ENCODE data around the gene ATRAID.
"Not testable (repeated sequence)": the region's sequence is repeated elsewhere in the genome, so short reads cannot be mapped to it uniquely, and the experiment has no call there.

The ATRAID gene

GRCh38 chr2:27211943-27212625 lies at the start of gene ATRAID, which contains the start of gene SLC5A6:
Gene ATRAID (plus strand): TSS chr2:27212041. CDS start chr2:27212369, 328 bp downstream.
Gene SLC5A6 (minus strand): TSS chr2:27212268. CDS start chr2:27207650, 4,618 bp downstream.
- DNase-seq (ENCODE audit: low read depth) = peak; percentile 80

GRCh38 chr2:27162151-27163121 lies 49.4 kb upstream of the ATRAID start:
- DNase-seq (ENCODE audit: low read depth) = no peak

GRCh38 chr2:27164960-27165763 lies 46.7 kb upstream of the ATRAID start:
- DNase-seq (ENCODE audit: low read depth) = no peak

GRCh38 chr2:27170581-27171337 lies 41.1 kb upstream of the ATRAID start:
- no peak for DNase-seq (ENCODE audit: low read depth)

GRCh38 chr2:27171351-27171848 lies 40.4 kb upstream of the ATRAID start:
- no peak for DNase-seq (ENCODE audit: low read depth)

GRCh38 chr2:27174638-27175037 lies 37.2 kb upstream of the ATRAID start:
- DNase-seq (ENCODE audit: low read depth) = no peak

- no peak for DNase-seq (ENCODE audit: low read depth)
Measured at GRCh38 chr2:27175330-27175729, 36.5 kb upstream of the ATRAID start.

GRCh38 chr2:27175781-27176180 lies 36.1 kb upstream of the ATRAID start:
- not testable (repeated sequence) for DNase-seq (ENCODE audit: low read depth)

- no peak for DNase-seq (ENCODE audit: low read depth)
Measured at GRCh38 chr2:27177441-27178351, 34.1 kb upstream of the ATRAID start.

GRCh38 chr2:27178469-27178868 lies 33.4 kb upstream of the ATRAID start:
- DNase-seq (ENCODE audit: low read depth) = no peak

GRCh38 chr2:27179344-27180000 lies 32.4 kb upstream of the ATRAID start:
- DNase-seq (ENCODE audit: low read depth) = no peak

GRCh38 chr2:27182346-27182745 lies 29.5 kb upstream of the ATRAID start:
- no peak for DNase-seq (ENCODE audit: low read depth)

- no peak for DNase-seq (ENCODE audit: low read depth)
Measured at GRCh38 chr2:27184115-27184514, 27.7 kb upstream of the ATRAID start.

GRCh38 chr2:27185331-27186026 lies 26.4 kb upstream of the ATRAID start:
- no peak for DNase-seq (ENCODE audit: low read depth)

GRCh38 chr2:27186613-27187345 lies 25.1 kb upstream of the ATRAID start:
- no peak for DNase-seq (ENCODE audit: low read depth)

- no peak for DNase-seq (ENCODE audit: low read depth)
Measured at GRCh38 chr2:27189989-27190388, 21.9 kb upstream of the ATRAID start.

- peak; percentile 28 for DNase-seq (ENCODE audit: low read depth)
Measured at GRCh38 chr2:27191070-27191829, 20.6 kb upstream of the ATRAID start.

All from stimulated activated CD8-positive, alpha-beta memory T cell treated with anti-CD3 and anti-CD28 coated beads, Interleukin-12 subunit alpha, Interleukin-12 subunit beta, amount 100 ng/mL, for 1 hour (primary cell).